ENCODE data around the gene SYNPO2.
"Not testable (repeated sequence)": the region's sequence is repeated elsewhere in the genome, so short reads cannot be mapped to it uniquely, and the experiment has no call there.

The SYNPO2 gene

GRCh38 chr4:119032921-119033685, 144.4 kb downstream of the SYNPO2 start:
- no peak for DNase-seq (ENCODE audit: low spot score)

- DNase-seq (ENCODE audit: low spot score): no peak
These were observed 145.8 kb downstream of the SYNPO2 start for GRCh38 chr4:119034276-119035008.

- no peak for DNase-seq (ENCODE audit: low spot score)
These were observed 147.5 kb downstream of the SYNPO2 start for GRCh38 chr4:119035951-119036737.

GRCh38 chr4:119037709-119038108, 149.1 kb downstream of the SYNPO2 start:
- no peak for DNase-seq (ENCODE audit: low spot score)

- no peak for DNase-seq (ENCODE audit: low spot score)
These were observed 149.6 kb downstream of the SYNPO2 start for GRCh38 chr4:119038116-119038841.

GRCh38 chr4:119039160-119039559, 150.5 kb downstream of the SYNPO2 start:
- no peak for DNase-seq (ENCODE audit: low spot score)

- no peak for DNase-seq (ENCODE audit: low spot score)
These were observed 151.1 kb downstream of the SYNPO2 start for GRCh38 chr4:119039779-119040178.

GRCh38 chr4:119040261-119040660, 151.6 kb downstream of the SYNPO2 start:
- DNase-seq (ENCODE audit: low spot score): no peak

- DNase-seq (ENCODE audit: low spot score): no peak
These were observed 152.1 kb downstream of the SYNPO2 start for GRCh38 chr4:119040694-119041185.

- no peak for DNase-seq (ENCODE audit: low spot score)
These were observed 152.7 kb downstream of the SYNPO2 start for GRCh38 chr4:119041396-119041795.

GRCh38 chr4:119041951-119042560, 153.4 kb downstream of the SYNPO2 start:
- peak; percentile 34 for DNase-seq (ENCODE audit: low spot score)

GRCh38 chr4:119046263-119046662, 157.6 kb downstream of the SYNPO2 start:
- DNase-seq (ENCODE audit: low spot score): no peak

GRCh38 chr4:119047059-119047458, 158.4 kb downstream of the SYNPO2 start:
- not testable (repeated sequence) for DNase-seq (ENCODE audit: low spot score)

- no peak for DNase-seq (ENCODE audit: low spot score)
These were observed 159.8 kb downstream of the SYNPO2 start for GRCh38 chr4:119048446-119048845.

- no peak for DNase-seq (ENCODE audit: low spot score)
These were observed 160.7 kb downstream of the SYNPO2 start for GRCh38 chr4:119049342-119049741.

GRCh38 chr4:119050527-119051090, 162.0 kb downstream of the SYNPO2 start:
- no peak for DNase-seq (ENCODE audit: low spot score)

- no peak for DNase-seq (ENCODE audit: low spot score)
These were observed 164.6 kb downstream of the SYNPO2 start for GRCh38 chr4:119053245-119053644.

- DNase-seq (ENCODE audit: low spot score): no peak
These were observed 165.3 kb downstream of the SYNPO2 start for GRCh38 chr4:119053997-119054396.

GRCh38 chr4:119057417-119057816, 168.8 kb downstream of the SYNPO2 start:
- DNase-seq (ENCODE audit: low spot score): no peak

- DNase-seq (ENCODE audit: low spot score): no peak
These were observed 170.6 kb downstream of the SYNPO2 start for GRCh38 chr4:119059221-119059620.

- not testable (repeated sequence) for DNase-seq (ENCODE audit: low spot score)
These were observed 178.5 kb downstream of the SYNPO2 start for GRCh38 chr4:119067125-119067524.

Measured in HuH-7 (cell line).